H1 (cell line): ENCODE data around the gene MCMBP. TPM values are rescaled to one million over a fixed set of nuclear protein-coding genes. Genes with fewer than 3 reads are reported as not detected.

Source experiments
- CTCF ChIA-PET: fragments of 300-600 bp; sonication (Branson Sonifier 250); formaldehyde crosslinking; loops from one replicate; lab custom pipeline; 2021; ENCODE audit not compliant: partially characterized antibody; lab: Charles Lee
- POLR2A ChIA-PET: fragments of 300-600 bp; sonication (Branson Sonifier 250); formaldehyde crosslinking; loops from one replicate; lab custom pipeline; 2021; ENCODE audit warnings: inconsistent platforms; ENCODE audit not compliant: partially characterized antibody; lab: Charles Lee
- DNase-seq, 2 experiments: peaks; one replicate each; pipeline versions ENCODE4 v3.0.0 to v3.0.0-alpha.2; 2010 to 2022; ENCODE audit warnings: low spot score in 2 of 2, low read depth in 1 of 2, mixed read lengths in 1 of 2
- FAIRE-seq: peaks from 2 replicates; lab custom pipeline; 2011; peaks lifted over from hg19 to GRCh38; lab: Jason Lieb, UNC
- H2AFZ ChIP-seq: 2 replicates; pipeline ENCODE4 v1.8.1; 2012; ENCODE audit warnings: low read length, inconsistent platforms
- H2AK5ac ChIP-seq: 2 replicates; pipeline ENCODE4 v1.6.1; 2013; ENCODE audit warnings: low read depth, low read length
- H2BK120ac ChIP-seq: replicated peaks from 2 replicates; pipeline ENCODE3; 2013; ENCODE audit warnings: low read depth, low read length, inconsistent platforms
- H2BK12ac ChIP-seq: 2 replicates; pipeline ENCODE4 v1.6.1; 2013; ENCODE audit warnings: low read depth, low read length
- H2BK15ac ChIP-seq: 2 replicates; pipeline ENCODE4 v1.6.1; 2013; ENCODE audit warnings: low read length
- H2BK20ac ChIP-seq: 2 replicates; pipeline ENCODE4 v1.6.1; 2013; ENCODE audit warnings: low read length
- H2BK5ac ChIP-seq: 2 replicates; pipeline ENCODE4 v1.6.1; 2013; ENCODE audit warnings: low read depth, low read length
- H3K14ac ChIP-seq: 2 replicates; pipeline ENCODE4 v1.6.1; 2013; ENCODE audit warnings: inconsistent platforms; ENCODE audit not compliant: insufficient read length
- H3K18ac ChIP-seq: 2 replicates; pipeline ENCODE4 v1.6.1; 2013; ENCODE audit warnings: low read length; ENCODE audit errors: extremely low read depth
- H3K23ac ChIP-seq: 2 replicates; pipeline ENCODE4 v1.6.1; 2013; ENCODE audit warnings: inconsistent platforms; ENCODE audit not compliant: insufficient read length
- H3K23me2 ChIP-seq: 2 replicates; pipeline ENCODE4 v1.6.1; 2013; ENCODE audit warnings: low read depth, low read length
- H3K27ac ChIP-seq: 2 replicates; pipeline ENCODE4 v1.6.1; 2011; ENCODE audit warnings: low read depth, low read length, inconsistent platforms
- H3K27me3 ChIP-seq, 4 experiments: replicated peaks in 1 of 4; 1 replicate in 1 of 4; 2 replicates in 3 of 4; pipeline versions ENCODE4 v1.6.1 to v1.8.1; 2011 to 2013; ENCODE audit warnings: low read length in 3 of 4, mild to moderate bottlenecking in 3 of 4, inconsistent platforms in 2 of 4, mixed read lengths in 2 of 4, moderate library complexity in 1 of 4; ENCODE audit not compliant: control insufficient read depth in 3 of 4, insufficient read depth in 3 of 4; ENCODE audit errors: extremely low read depth in 1 of 4
- H3K36me3 ChIP-seq, 4 experiments: 2 replicates each; pipeline versions ENCODE4 v1.6.1 to v1.8.1; 2011 to 2013; ENCODE audit warnings: mild to moderate bottlenecking in 4 of 4, low read length in 3 of 4, moderate library complexity in 2 of 4, control low read depth in 1 of 4, inconsistent platforms in 1 of 4; ENCODE audit not compliant: insufficient read depth in 4 of 4, control insufficient read depth in 2 of 4
- H3K4ac ChIP-seq: replicated peaks from 2 replicates; pipeline ENCODE3; 2013; ENCODE audit warnings: low read length, low read depth, mixed read lengths, inconsistent platforms; ENCODE audit not compliant: insufficient read length
- H3K4me1 ChIP-seq, 4 experiments: replicated peaks in 1 of 4; 1 replicate in 1 of 4; 2 replicates in 3 of 4; pipeline versions ENCODE4 v1.6.1 to v1.8.1; 2011 to 2013; ENCODE audit warnings: low read length in 3 of 4, inconsistent platforms in 2 of 4, mixed read lengths in 1 of 4; ENCODE audit not compliant: insufficient read depth in 4 of 4, control insufficient read depth in 3 of 4
- H3K4me2 ChIP-seq, 2 experiments: 2 replicates each; pipeline versions ENCODE4 v1.6.1 to v1.8.1; 2011 to 2013; ENCODE audit warnings: low read depth in 2 of 2, low read length in 2 of 2, control low read depth in 1 of 2, inconsistent platforms in 1 of 2, mild to moderate bottlenecking in 1 of 2; ENCODE audit not compliant: insufficient read depth in 1 of 2
- H3K4me3 ChIP-seq, 4 experiments: fragments of 200-600, 300-600 bp in 1 of 4; sonication (generic), shearing (Covaris generic), sonication (Bioruptor Twin) in 1 of 4; 2 replicates each; pipeline versions ENCODE4 v1.5.1 to v1.8.1; 2011 to 2016; ENCODE audit warnings: low read length in 4 of 4, low read depth in 3 of 4, control low read depth in 2 of 4, inconsistent platforms in 2 of 4, mild to moderate bottlenecking in 2 of 4, mixed read lengths in 1 of 4, moderate library complexity in 1 of 4; ENCODE audit not compliant: insufficient read depth in 2 of 4; ENCODE audit errors: extremely low read depth in 1 of 4
- H3K56ac ChIP-seq: replicated peaks from 2 replicates; pipeline ENCODE3; 2013; ENCODE audit warnings: low read depth, mild to moderate bottlenecking, mixed read lengths, low read length, inconsistent platforms; ENCODE audit not compliant: insufficient read length
- H3K79me1 ChIP-seq: 2 replicates; pipeline ENCODE4 v1.6.1; 2013; ENCODE audit warnings: low read depth, low read length, control low read depth
- H3K79me2 ChIP-seq, 2 experiments: 2 replicates each; pipeline versions ENCODE4 v1.6.1 to v1.8.1; 2012 to 2013; ENCODE audit warnings: low read length in 2 of 2, mild to moderate bottlenecking in 2 of 2, inconsistent platforms in 1 of 2; ENCODE audit not compliant: insufficient read depth in 2 of 2, control insufficient read depth in 1 of 2
- H3K9ac ChIP-seq, 4 experiments: replicated peaks in 1 of 4; 1 replicate in 1 of 4; 2 replicates in 3 of 4; pipeline versions ENCODE4 v1.6.1 to v1.8.1; 2011 to 2013; ENCODE audit warnings: low read depth in 3 of 4, low read length in 3 of 4, control low read depth in 2 of 4, mild to moderate bottlenecking in 2 of 4, moderate library complexity in 2 of 4, inconsistent platforms in 1 of 4; ENCODE audit errors: extremely low read depth in 1 of 4
- H3K9me3 ChIP-seq, 2 experiments: 2 replicates each; pipeline versions ENCODE4 v1.6.1 to v1.8.1; 2012 to 2013; ENCODE audit warnings: mild to moderate bottlenecking in 2 of 2, moderate library complexity in 2 of 2, control low read depth in 1 of 2, inconsistent platforms in 1 of 2, low read depth in 1 of 2, low read length in 1 of 2, mixed read lengths in 1 of 2; ENCODE audit not compliant: insufficient read depth in 2 of 2
- H4K20me1 ChIP-seq, 2 experiments: replicated peaks in 1 of 2; 2 replicates each; pipeline versions ENCODE3 to v1.8.1; 2011 to 2013; ENCODE audit warnings: inconsistent platforms in 2 of 2, low read length in 2 of 2, mild to moderate bottlenecking in 1 of 2; ENCODE audit not compliant: insufficient read depth in 2 of 2, control insufficient read depth in 1 of 2
- H4K5ac ChIP-seq: 2 replicates; pipeline ENCODE4 v1.6.1; 2013; ENCODE audit warnings: low read length, low read depth, mixed read lengths, inconsistent platforms; ENCODE audit not compliant: insufficient read length
- H4K8ac ChIP-seq: 2 replicates; pipeline ENCODE4 v1.8.0; 2013; ENCODE audit warnings: mild to moderate bottlenecking, moderate library complexity, low read length, inconsistent platforms; ENCODE audit not compliant: insufficient read depth; ENCODE audit errors: extremely low read depth
- H4K91ac ChIP-seq: replicated peaks from 2 replicates; pipeline ENCODE3; 2013; ENCODE audit warnings: low read length, mixed read lengths, inconsistent platforms; ENCODE audit not compliant: insufficient read length
- ASH2L ChIP-seq: fragments of 200-600, 300-600 bp; sonication (generic); IDR thresholded peaks from one replicate; pipeline ENCODE4 v1.7.1; 2017; ENCODE audit warnings: low read length
- CBX8 ChIP-seq: fragments of 300-800, 300-1000 bp; sonication (generic); IDR thresholded peaks from 2 replicates; pipeline ENCODE4 v1.7.1; 2016; ENCODE audit warnings: low read depth, low read length, borderline replicate concordance
- CTBP2 ChIP-seq: IDR thresholded peaks from 2 replicates; pipeline ENCODE4 v1.7.0; 2011; ENCODE audit warnings: borderline replicate concordance, mild to moderate bottlenecking, moderate library complexity, mixed read lengths, low read length; ENCODE audit not compliant: insufficient read depth, insufficient read length
- KDM1A ChIP-seq: fragments of 200-600, 300-600 bp; sonication (generic); IDR thresholded peaks from 2 replicates; pipeline ENCODE4 v1.7.1; 2016; ENCODE audit warnings: mild to moderate bottlenecking, low read length, borderline replicate concordance
- PHF8 ChIP-seq: fragments of 200-600 bp; sonication (generic); conservative IDR thresholded peaks from 2 replicates; pipeline ENCODE4 v1.7.1; 2012; ENCODE audit warnings: low read depth, mild to moderate bottlenecking, inconsistent platforms, low read length, moderate library complexity
- RBBP5 ChIP-seq: IDR thresholded peaks from 2 replicates; pipeline ENCODE4 v1.7.1; 2012; ENCODE audit warnings: low read depth, mild to moderate bottlenecking, inconsistent platforms, low read length, moderate library complexity, borderline replicate concordance
- SAP30 ChIP-seq: fragments of 300-600 bp; sonication (generic); IDR thresholded peaks from 2 replicates; pipeline ENCODE4 v1.7.1; 2012; ENCODE audit warnings: low read length, moderate library complexity, mild to moderate bottlenecking, inconsistent platforms; ENCODE audit not compliant: insufficient read depth, insufficient replicate concordance
- SIN3A ChIP-seq, 2 experiments: IDR thresholded peaks in 1 of 2; conservative IDR thresholded peaks in 1 of 2; 2 replicates each; pipeline ENCODE4 v1.6.1; 2011 to 2012; ENCODE audit warnings: low read length in 2 of 2, improper control_type of control experiment in 1 of 2, low read depth in 1 of 2, mild to moderate bottlenecking in 1 of 2
- SIRT6 ChIP-seq: IDR thresholded peaks from one replicate; pipeline ENCODE4 v1.7.1; 2012; ENCODE audit warnings: low read length, inconsistent platforms
- TBP ChIP-seq: IDR thresholded peaks from 2 replicates; pipeline ENCODE4 v1.6.1; 2011; ENCODE audit warnings: low read depth, low read length, improper control_type of control experiment
- WGBS, 2 experiments: shearing (Covaris generic) in 1 of 2; methylation state at CpG; one replicate each; pipeline versions ENCODE4 v1.1.6 to v1.1.7; 2013 to 2015; ENCODE audit warnings: low lambda C conversion rate in 2 of 2, mixed read lengths in 2 of 2, inconsistent platforms in 1 of 2, low coverage in 1 of 2, missing lambda C conversion rate in 1 of 2; ENCODE audit not compliant: insufficient replicate concordance in 2 of 2, insufficient coverage in 1 of 2, insufficient read length in 1 of 2; ENCODE audit errors: extremely low coverage in 1 of 2, missing lambda C conversion rate in 1 of 2; 5-methylcytosine and 5-hydroxymethylcytosine counted together
- polyA plus RNA-seq, 7 experiments: library from polyadenylated mRNA; depleted of rRNA in 3 of 7; stranded (reverse) in 5 of 7; unstranded in 2 of 7; fragments of >200 nt in 5 of 7; fragments of 200-250 nt in 2 of 7; gene quantifications; 1 replicate in 5 of 7; 2 replicates in 1 of 7; 4 replicates in 1 of 7; pipeline versions ENCODE4 v1.2.1 to v1.2.3, GENCODE V29; 2011 to 2013; ENCODE audit warnings: missing spikeins in 2 of 7, mixed read lengths in 2 of 7
- total RNA-seq: library from RNA; stranded (reverse); fragmentation: NEBNext Ultra II Directional; extraction: Animal tissue kit (Norgen Biotek cat#: 25700); gene quantifications from 2 replicates; pipeline ENCODE4 v1.2.1, GENCODE V29; 2021

MCMBP gene
- total and polyA plus RNA-seq, 2 of the 8 experiments (the other 6 are each of a cell fraction or from before 2014, with no cell fraction given), result 67.3 to 81.7 TPM

GRCh38 chr10:119872860-119873681 lies 428 bp upstream of the MCMBP start:
- Histone ChIP-seq H4K91ac (no peak overlapping the region), H4K20me1 (peaks cover 15% of the 10 kb centered on the region in 2 experiments), H3K36me3 (no peaks in the 10 kb centered on the region), H3K23me2 (peaks cover 8% of the 10 kb centered on the region), H3K79me1 (peaks cover 4% of the 10 kb centered on the region; the same call in 1 of the 2 replicates), H3K27ac (peak overlapping the region; percentile 83), H3K23ac (no peak overlapping the region), H3K18ac (peak overlapping the region; percentile 83; the same call in 1 of the 2 replicates), H3K79me2 (peaks cover 33 to 42% of the 10 kb centered on the region in 2 experiments), H3K56ac (peak overlapping the region; percentile 51), H3K4ac (peak overlapping the region; percentile 10), H2AFZ (peak overlapping the region; percentile 74; the same call in 1 of the 2 replicates), H4K8ac (peak overlapping the region; percentile 94), H3K27me3 (no peaks in the 10 kb centered on the region), H2AK5ac (no peak overlapping the region), H2BK12ac (no peak overlapping the region), H3K14ac (no peak overlapping the region), H4K5ac (no peak overlapping the region), H3K4me3 (peak overlapping the region; percentile 65 to 92 (median 79)), H3K9ac (peak overlapping the region in 3 of 4 experiments; percentile 85 to 94 (median 92); a peak in 5 of 7 replicates), H3K9me3 (no peaks in the 10 kb centered on the region), H3K4me1 (no peaks in the 10 kb centered on the region; a peak in 3 of 7 replicates), H2BK15ac (no peak overlapping the region), H2BK20ac (no peak overlapping the region), H3K4me2 (peak overlapping the region; percentile 79 to 86), H2BK5ac (0 out of 2 replicates have a peak overlapping the region, but pooled peaks have one; percentile 71), H2BK120ac (no peak overlapping the region)
- DNase-seq (peak in 1 of 2 experiments; percentile 84), FAIRE-seq (no peak)
- WGBS, 2 experiments, result 3% methylated on average over 73 of the region's 75 CpGs; no CpG with 5 or more reads in 1 of the 2 experiments
- ChIA-PET POLR2A (interaction anchor here (0.6 to 3.7 kb wide), 17 partner anchors 10 to 793 kb away, joined by 3 to 18 read pairs (median 3); partner anchors contain the start of genes EIF3A, SEC23IP and TIAL1), CTCF (interaction anchor here (0.7 to 5.9 kb wide), 9 partner anchors 10 to 271 kb away, joined by 3 to 36 read pairs (median 3); no protein-coding TSS in a partner anchor)
- TF ChIP-seq CTBP2, result peak; percentile 30
- TF ChIP-seq PHF8, result no peak; the same call in 1 of the 2 replicates
- peak; percentile 69; the same call in 1 of the 2 replicates for TF ChIP-seq TBP
- TF ChIP-seq KDM1A, result peak; percentile 71; the same call in 1 of the 2 replicates
- peak in 1 of 2 experiments; percentile 67; a peak in 1 of 4 replicates for TF ChIP-seq SIN3A (conservative IDR thresholded peaks at IDR 0.05 in 1 of 2, IDR thresholded peaks at IDR 0.05 in 1 of 2; ENCODE audit: low read depth in 1 of 2, low read length in 2 of 2)
- TF ChIP-seq CBX8, result no peak
- TF ChIP-seq SIRT6, result no peak
- TF ChIP-seq ASH2L, result peak; percentile 70
- TF ChIP-seq RBBP5, result 0 out of 2 replicates have a peak, but pooled peaks have one; percentile 28
- no peak for TF ChIP-seq SAP30
